ENCODE results near the gene SLC16A10. TPM values are rescaled to one million over a fixed set of nuclear protein-coding genes. Genes with fewer than 3 reads are reported as not detected.

Gene SLC16A10
- total and polyA plus RNA-seq, 2 of the 13 experiments (the other 11 are each of a cell fraction or from before 2014, with no cell fraction given): 8.2 to 20.1 TPM

DNA sequence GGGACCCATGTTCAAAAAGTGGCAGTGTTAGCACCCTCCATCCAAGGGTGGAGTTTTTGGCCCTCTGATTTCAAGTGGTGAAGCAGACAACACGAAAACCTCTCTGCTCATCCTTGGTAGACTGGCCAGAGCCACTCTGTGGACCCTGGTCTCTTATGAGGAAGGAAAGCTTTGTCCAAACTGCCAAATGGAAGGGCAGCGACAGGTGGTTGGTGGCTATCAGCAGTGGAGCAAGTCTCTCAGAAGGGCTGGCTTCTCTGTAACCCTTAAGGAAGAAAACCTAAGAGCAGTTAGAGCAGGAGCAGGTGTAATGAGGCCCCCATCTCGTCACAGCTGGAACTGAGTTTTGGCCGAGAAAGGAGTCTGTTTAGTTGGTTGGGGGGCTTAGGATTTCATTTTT lies 155.8 kb downstream of the SLC16A10 start (continued):
- no peak for TF ChIP-seq CENPT (CRISPR knock-in tag; IDR thresholded peaks at IDR 0.05; ENCODE audit: low read depth)
- TF ChIP-seq ZFYVE20 (CRISPR knock-in tag; IDR thresholded peaks at IDR 0.05; ENCODE audit: borderline replicate concordance, low read depth): no peak

- ChIA-PET POLR2A (no interaction called here), CTCF (ENCODE audit: low intra/inter-chr PET ratio, low total read pairs) (no interaction called here)
- no peak; the same call in 2 of the 3 replicates for ATAC-seq
- Histone ChIP-seq H3K4me1 (ENCODE audit: insufficient read depth, low read length) (peaks cover 24% of the 10 kb centered on the region), H3K36me3 (replicated peaks in 1 of 2; ENCODE audit: control insufficient read depth in 1 of 2, insufficient read depth in 2 of 2, low read length in 2 of 2) (no peaks in the 10 kb centered on the region), H2AFZ (ENCODE audit: low read length) (no peak overlapping the region), H3K4me3 (replicated peaks in 1 of 3; ENCODE audit: insufficient read depth in 1 of 3, low read depth in 2 of 3, low read length in 3 of 3) (no peak overlapping the region), H3K4me2 (ENCODE audit: low read depth, low read length) (no peak overlapping the region), H4K20me1 (ENCODE audit: insufficient read depth, low read length) (no peaks in the 10 kb centered on the region), H3K9me3 (ENCODE audit: low read length) (no peaks in the 10 kb centered on the region), H3K27me3 (ENCODE audit: control insufficient read depth in 1 of 2, insufficient read depth in 2 of 2, low read length in 2 of 2) (no peaks in the 10 kb centered on the region), H3K9ac (ENCODE audit: insufficient read depth, low read depth, low read length) (no peak overlapping the region), H3K27ac (ENCODE audit: extremely low read length, insufficient read depth, low read length) (no peak overlapping the region), H3K79me2 (ENCODE audit: insufficient read depth, low read length) (no peaks in the 10 kb centered on the region)
- no peak for FAIRE-seq
- no TSS peak for BruUV-seq (replicated peaks)
- no peak for DNase-seq (ENCODE audit: low spot score)
- in situ Hi-C loops (cut with HindIII; ENCODE audit: extremely low pct_ligation_motif_present, low pct_unique_long_range_greater_than_20kb): no loop called here
- intact Hi-C loops (cut with micrococcal nuclease; ENCODE audit: unreplicated experiment): no loop called here
- TF ChIP-seq KIAA2018 (CRISPR knock-in tag; IDR thresholded peaks at IDR 0.05; ENCODE audit: borderline replicate concordance) (no peak), SALL1 (CRISPR knock-in tag; IDR thresholded peaks at IDR 0.05) (peak; percentile 15; the same call in 1 of the 2 replicates), NRL (CRISPR knock-in tag; IDR thresholded peaks at IDR 0.05; ENCODE audit: borderline replicate concordance) (no peak), ARID2 (CRISPR knock-in tag; IDR thresholded peaks at IDR 0.05; ENCODE audit: borderline replicate concordance) (no peak), NFE2 (CRISPR knock-in tag; IDR thresholded peaks at IDR 0.05) (no peak), ZFP62 (CRISPR knock-in tag; IDR thresholded peaks at IDR 0.05) (no peak), ZNF432 (CRISPR knock-in tag; IDR thresholded peaks at IDR 0.05; ENCODE audit: borderline replicate concordance) (no peak), TBL1XR1 (IDR thresholded peaks at IDR 0.05; ENCODE audit: borderline replicate concordance, low read length, partially characterized antibody) (no peak), NR2C2 (CRISPR knock-in tag; IDR thresholded peaks at IDR 0.05; ENCODE audit: borderline replicate concordance) (no peak), FLYWCH1 (CRISPR knock-in tag; IDR thresholded peaks at IDR 0.05) (no peak), ZNF121 (CRISPR knock-in tag; IDR thresholded peaks at IDR 0.05) (peak; percentile 92), NFRKB (IDR thresholded peaks at IDR 0.05) (no peak)
- TF ChIP-seq, protein P1, sequence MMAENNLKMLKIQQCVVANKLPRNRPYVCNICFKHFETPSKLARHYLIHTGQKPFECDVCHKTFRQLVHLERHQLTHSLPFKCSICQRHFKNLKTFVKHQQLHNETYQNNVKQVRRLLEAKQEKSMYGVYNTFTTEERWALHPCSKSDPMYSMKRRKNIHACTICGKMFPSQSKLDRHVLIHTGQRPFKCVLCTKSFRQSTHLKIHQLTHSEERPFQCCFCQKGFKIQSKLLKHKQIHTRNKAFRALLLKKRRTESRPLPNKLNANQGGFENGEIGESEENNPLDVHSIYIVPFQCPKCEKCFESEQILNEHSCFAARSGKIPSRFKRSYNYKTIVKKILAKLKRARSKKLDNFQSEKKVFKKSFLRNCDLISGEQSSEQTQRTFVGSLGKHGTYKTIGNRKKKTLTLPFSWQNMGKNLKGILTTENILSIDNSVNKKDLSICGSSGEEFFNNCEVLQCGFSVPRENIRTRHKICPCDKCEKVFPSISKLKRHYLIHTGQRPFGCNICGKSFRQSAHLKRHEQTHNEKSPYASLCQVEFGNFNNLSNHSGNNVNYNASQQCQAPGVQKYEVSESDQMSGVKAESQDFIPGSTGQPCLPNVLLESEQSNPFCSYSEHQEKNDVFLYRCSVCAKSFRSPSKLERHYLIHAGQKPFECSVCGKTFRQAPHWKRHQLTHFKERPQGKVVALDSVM (CRISPR knock-in tag; IDR thresholded peaks at IDR 0.05): peak; percentile 94
Measured at GRCh38 chr6:111248789-111249188, 161.5 kb downstream of the SLC16A10 start.
